T-helper 2 cell (primary cell): ENCODE measurements around the gene TRPC4AP.

Experiments
- DNase-seq, 5 experiments: peaks; one replicate each; pipeline versions ENCODE4 v3.0.0 to v3.0.0-alpha.2; 2012 to 2022

Gene TRPC4AP

DNA sequence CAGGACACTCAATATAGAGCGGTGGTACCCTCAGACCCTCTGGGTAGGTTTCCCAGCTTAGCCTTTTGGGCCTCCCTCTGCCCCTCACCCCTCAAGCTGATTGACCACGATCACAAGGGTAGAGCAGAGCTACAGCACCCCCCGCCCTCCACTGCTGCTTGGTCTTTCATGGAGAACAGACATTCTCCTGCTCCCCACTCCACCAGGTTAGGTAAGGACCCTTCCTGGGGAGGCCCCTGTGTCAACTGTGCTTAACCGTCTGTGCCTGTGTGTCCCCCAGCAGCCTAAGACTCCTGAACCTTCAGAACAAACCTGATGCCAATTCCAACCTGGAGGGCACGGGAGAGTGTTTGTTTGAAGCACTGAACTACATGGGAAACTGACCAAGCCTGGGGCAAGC lies 125.2 kb downstream of the TRPC4AP start:
- no peak for DNase-seq

DNA sequence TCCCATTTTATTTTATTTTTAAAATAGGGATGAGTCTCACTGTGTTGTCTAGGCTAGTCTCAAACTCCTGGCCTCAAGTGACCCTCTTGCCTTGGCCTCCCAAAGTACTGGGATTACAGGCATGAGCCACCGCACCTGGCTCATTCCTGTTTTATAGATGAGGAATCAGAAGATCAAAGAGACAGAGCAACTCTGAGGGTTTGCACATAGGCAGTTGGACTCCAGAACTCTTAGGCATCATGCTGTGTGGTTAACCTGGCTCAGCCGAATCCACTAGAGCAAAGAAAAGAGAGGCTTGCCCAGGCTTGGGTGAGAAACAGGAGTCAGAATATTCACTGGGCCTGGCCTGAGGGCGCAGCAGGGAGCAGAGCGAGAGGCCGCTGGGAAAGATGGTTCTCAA lies 127.6 kb downstream of the TRPC4AP start:
- no peak for DNase-seq

DNA sequence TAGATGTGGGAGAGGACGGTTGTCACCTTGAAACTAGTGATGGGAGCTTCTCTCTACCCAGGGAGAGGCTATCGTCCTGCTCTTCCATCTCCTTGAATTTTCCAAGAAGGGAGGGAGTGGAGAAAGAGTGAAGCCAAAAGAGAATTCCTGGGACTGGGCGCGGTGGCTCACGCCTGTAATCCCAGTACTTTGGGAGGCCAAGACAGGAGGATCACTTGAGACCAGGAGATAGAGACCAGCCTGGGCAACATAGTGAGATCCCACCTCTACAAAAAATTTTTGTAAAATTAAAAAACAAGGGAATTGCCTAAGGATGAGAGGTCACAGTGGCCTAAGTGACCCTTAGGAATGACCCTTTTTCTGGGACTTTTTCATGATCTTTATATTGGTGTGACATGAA lies 128.1 kb downstream of the TRPC4AP start:
- DNase-seq = no peak

DNA sequence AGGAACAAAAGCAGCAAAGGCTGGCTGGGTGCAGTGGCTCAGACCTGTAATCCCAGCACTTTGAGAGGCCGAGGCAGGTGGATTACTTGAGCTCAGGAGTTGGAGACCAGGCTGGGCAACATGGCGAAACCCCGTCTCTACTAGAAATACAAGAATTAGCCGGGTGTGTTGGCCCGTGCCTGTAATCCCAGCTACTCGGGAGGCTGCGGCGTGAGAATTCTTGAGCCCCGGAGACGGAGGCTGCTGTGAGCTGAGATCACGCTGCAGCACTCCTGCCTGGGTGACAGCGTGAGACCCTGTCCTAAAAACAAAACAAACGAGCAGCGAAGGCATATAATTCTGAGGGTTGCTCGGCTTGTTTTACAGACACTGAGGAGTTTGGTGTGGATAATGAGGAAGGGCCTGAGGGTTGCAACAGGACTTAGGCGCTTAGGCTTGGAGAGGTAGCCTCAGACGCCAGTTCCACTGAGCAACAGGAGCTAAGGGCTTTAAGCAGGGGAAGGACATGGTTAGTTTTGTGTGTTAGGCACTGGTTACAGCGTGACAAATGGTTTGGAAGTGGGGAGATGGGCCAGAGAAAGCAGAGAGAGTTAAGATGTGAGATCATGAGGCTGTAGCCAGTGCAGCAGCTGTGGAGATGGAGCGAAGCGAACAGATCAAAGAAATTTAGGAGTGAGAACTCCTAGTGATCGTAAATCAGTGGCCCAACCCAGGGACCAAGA lies 135.7 kb downstream of the TRPC4AP start:
- no peak for DNase-seq

DNA sequence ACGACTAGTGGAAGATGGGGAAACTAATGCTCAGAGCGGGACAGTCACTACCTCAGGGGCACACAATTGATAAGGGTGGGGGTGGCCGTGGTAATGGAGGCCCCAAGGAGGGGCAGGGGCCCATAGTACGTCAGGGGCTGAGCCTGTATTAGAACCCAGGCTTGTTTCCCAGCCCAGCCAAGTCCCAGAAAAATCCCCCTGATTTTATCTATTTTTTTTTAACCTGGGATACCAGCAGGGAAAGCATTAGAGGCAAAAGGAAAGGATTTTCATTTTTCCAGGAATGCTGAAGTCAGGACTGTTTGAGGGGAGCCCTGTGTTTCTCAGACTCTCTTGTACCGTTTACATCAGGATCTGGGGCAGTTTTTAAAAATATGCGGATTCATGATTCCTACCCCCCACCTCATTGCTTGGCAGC lies 136.6 kb downstream of the TRPC4AP start:
- DNase-seq = no peak

DNA sequence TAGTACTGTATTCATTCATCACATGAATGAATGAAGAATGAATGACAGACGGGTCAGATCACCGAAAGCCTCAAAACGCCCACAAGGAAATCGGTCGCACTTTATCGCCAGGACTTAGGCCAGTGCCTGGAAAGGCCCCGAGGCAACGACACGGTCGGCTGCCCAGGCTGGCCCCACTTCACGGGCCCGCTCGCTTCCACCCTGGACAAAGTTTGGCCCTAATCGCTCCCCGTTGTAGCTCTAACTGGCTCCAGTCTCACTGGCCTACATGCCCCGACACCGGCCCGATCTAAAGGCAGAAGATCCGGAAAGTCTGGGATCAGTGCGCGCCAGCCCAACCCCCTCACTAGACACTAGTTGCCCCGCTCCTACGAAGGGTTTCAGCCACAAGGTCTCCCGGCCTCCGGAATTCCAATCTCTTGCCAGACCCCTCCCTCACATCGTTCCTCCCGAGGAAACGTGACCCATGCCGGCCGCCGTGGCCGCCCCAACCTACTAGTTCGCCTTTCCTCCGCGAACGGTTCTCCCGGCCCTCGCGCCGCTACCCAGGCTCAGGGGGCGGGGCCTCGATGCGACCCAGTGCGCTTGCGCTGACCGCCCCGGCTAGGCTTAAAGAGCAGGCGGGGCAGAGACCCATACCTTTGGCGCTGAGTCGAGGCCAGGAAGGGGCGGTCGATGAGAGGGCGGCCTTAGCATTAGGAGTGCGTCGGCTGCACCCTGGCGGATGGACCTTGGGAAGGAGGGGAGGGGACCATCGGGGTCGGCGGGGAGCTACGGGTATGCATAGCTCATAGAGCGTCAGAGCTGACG lies 137.2 kb downstream of the TRPC4AP start, which contains the start of the genes GSS and MYH7B:
TSS of gene GSS (minus strand) at position 576 of the 810 bp plus-strand sequence. CDS start 3,954 bp downstream, outside the sequence.
TSS of gene MYH7B (plus strand) at position 638 of the 810 bp plus-strand sequence. CDS start 22,138 bp downstream, outside the sequence.
- DNase-seq = peak; percentile 91 to 98 (median 95)

DNA sequence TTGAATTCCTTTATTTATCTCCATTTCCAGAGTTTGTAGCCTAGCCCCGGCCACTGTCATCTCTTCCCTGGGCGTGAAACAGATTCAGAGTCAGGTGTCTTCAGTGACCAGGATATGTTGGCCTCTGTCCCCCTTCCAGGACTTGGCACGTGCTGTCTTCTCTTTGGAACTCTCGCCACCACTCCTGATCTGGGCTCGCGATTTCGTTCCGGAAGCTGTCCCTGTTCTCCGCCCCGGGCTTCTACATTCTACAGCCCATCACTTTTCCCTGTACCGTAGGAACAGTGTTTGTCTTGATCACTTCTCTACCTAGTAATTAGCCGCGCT lies 137.7 kb downstream of the TRPC4AP start:
- DNase-seq = no peak

DNA sequence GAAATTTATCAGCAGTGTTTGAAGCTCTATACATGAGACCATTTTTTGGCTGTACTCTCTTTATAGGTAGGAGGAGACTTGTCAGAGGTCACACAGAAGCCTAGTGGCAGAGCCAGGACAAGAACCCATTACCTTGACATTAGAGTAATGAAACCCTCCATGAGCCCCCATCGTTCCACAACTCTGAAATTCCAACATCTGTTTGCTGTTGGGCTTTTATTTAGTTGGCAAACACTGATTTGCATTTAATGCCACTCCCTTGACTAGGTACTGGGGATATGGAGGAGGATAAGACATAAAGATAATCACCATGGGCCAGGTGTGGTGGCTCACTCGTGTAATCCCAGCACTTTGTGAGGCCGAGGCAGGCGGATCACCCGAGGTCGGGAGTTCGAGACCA lies 138.6 kb downstream of the TRPC4AP start:
- DNase-seq = no peak

DNA sequence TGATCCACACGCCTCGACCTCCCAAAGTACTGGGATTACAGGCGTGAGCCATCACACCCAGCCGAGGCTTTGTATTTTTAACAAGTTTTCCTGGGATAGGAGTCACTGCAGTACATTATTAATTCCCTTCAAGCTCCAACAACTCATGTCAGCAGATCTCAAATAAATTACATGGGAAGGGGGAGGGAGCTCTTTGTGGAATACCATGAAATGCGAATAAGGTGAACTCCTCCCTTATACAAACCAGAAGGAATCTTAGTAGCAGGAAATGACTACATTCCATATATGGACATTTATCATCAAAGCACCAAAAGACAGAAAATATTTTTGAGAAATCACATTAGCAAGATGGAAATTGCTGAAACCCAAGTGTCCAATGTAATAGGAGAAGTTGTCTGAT lies 139.9 kb downstream of the TRPC4AP start:
- DNase-seq = no peak
